ENCODE data around the gene KIAA0319L. TPM values are rescaled to one million over a fixed set of nuclear protein-coding genes. Genes with fewer than 3 reads are reported as not detected.

The KIAA0319L gene
- polyA plus RNA-seq, 1 donor (not counting 4 experiments of a cell fraction or from before 2014, with no cell fraction given), result 23.8 TPM

GRCh38 chr1:35509558-35509957, 47.6 kb downstream of the KIAA0319L start:
- dilution Hi-C loops (cut with MboI; ENCODE audit: extremely low pct_ligation_motif_present, low sequenced_read_pairs), result no loop called here
- Histone ChIP-seq H3K27ac (ENCODE audit: control insufficient read depth, insufficient read depth, low read length) (no peak overlapping the region), H3K4me2 (ENCODE audit: control insufficient read depth, extremely low read depth, insufficient read depth, low read depth, low read length) (no peak overlapping the region), H3K9ac (ENCODE audit: control insufficient read depth, extremely low read depth, insufficient read depth, low read length) (no peak overlapping the region), H3K36me3 (ENCODE audit: control insufficient read depth in 2 of 2, extremely low read depth in 1 of 2, insufficient read depth in 2 of 2, low read length in 2 of 2) (no peaks in the 10 kb centered on the region), H3K9me1 (ENCODE audit: control insufficient read depth, extremely low read depth, insufficient read depth, low read length) (no peaks in the 10 kb centered on the region), H3K4me1 (ENCODE audit: control insufficient read depth, extremely low read depth, insufficient read depth, low read length) (peaks cover 23% of the 10 kb centered on the region), H2AFZ (ENCODE audit: control insufficient read depth, low read length) (no peak overlapping the region), H4K20me1 (ENCODE audit: control insufficient read depth, extremely low read depth, insufficient read depth, low read length) (no peaks in the 10 kb centered on the region), H3K4me3 (ENCODE audit: control insufficient read depth in 2 of 3, extremely low read depth in 1 of 3, insufficient read depth in 2 of 3, low read depth in 1 of 3, low read length in 3 of 3) (no peak overlapping the region), H3K9me3 (ENCODE audit: control insufficient read depth, low read depth, low read length) (no peaks in the 10 kb centered on the region), H3K27me3 (ENCODE audit: control insufficient read depth, extremely low read depth, insufficient read depth, low read length) (no peaks in the 10 kb centered on the region), H3K79me2 (ENCODE audit: control insufficient read depth, insufficient read depth, low read length) (no peaks in the 10 kb centered on the region)
- no peak for TF ChIP-seq EZH2 (IDR thresholded peaks at IDR 0.05; ENCODE audit: low read length)
- TF ChIP-seq CTCF (optimal IDR thresholded peaks at IDR 0.05 in 1 of 3, IDR thresholded peaks at IDR 0.05 in 1 of 3, conservative IDR thresholded peaks at IDR 0.05 in 1 of 3; ENCODE audit: extremely low read depth in 1 of 3, insufficient read depth in 2 of 3, low read length in 3 of 3), result no peak
- FAIRE-seq (no peak), DNase-seq (ENCODE audit: low read depth, low spot score) (no peak)

DNA sequence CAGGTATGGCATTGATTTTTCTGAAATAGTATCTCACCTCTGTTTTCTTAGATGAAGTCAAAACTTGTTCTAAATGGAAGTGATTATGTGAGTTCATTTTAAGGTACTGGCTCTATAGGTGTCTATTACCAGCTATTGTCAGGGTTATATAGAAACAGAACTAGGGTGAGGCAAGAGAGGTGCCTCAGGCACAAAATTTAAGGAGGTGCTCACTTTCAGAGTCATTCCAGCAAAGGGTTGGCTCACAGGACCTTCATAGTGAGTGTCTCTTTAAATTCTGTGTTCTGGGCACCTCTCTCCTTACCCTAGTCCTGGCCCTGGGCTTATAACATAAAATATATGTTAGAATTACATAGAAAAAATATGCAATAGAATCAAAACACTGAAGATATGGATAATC, 49.3 kb downstream of the KIAA0319L start:
- dilution Hi-C loops (cut with MboI; ENCODE audit: extremely low pct_ligation_motif_present, low sequenced_read_pairs), result no loop called here
- DNase-seq (ENCODE audit: low read depth, low spot score) (no peak), FAIRE-seq (no peak)
- Histone ChIP-seq H3K27ac (ENCODE audit: control insufficient read depth, insufficient read depth, low read length) (no peak overlapping the region), H2AFZ (ENCODE audit: control insufficient read depth, low read length) (no peak overlapping the region), H3K4me1 (ENCODE audit: control insufficient read depth, extremely low read depth, insufficient read depth, low read length) (peaks cover 23% of the 10 kb centered on the region), H3K4me3 (ENCODE audit: control insufficient read depth in 2 of 3, extremely low read depth in 1 of 3, insufficient read depth in 2 of 3, low read depth in 1 of 3, low read length in 3 of 3) (no peak overlapping the region), H3K36me3 (ENCODE audit: control insufficient read depth in 2 of 2, extremely low read depth in 1 of 2, insufficient read depth in 2 of 2, low read length in 2 of 2) (no peaks in the 10 kb centered on the region), H3K9me1 (ENCODE audit: control insufficient read depth, extremely low read depth, insufficient read depth, low read length) (no peaks in the 10 kb centered on the region), H3K79me2 (ENCODE audit: control insufficient read depth, insufficient read depth, low read length) (no peaks in the 10 kb centered on the region), H3K9me3 (ENCODE audit: control insufficient read depth, low read depth, low read length) (no peaks in the 10 kb centered on the region), H3K27me3 (ENCODE audit: control insufficient read depth, extremely low read depth, insufficient read depth, low read length) (no peaks in the 10 kb centered on the region), H4K20me1 (ENCODE audit: control insufficient read depth, extremely low read depth, insufficient read depth, low read length) (no peaks in the 10 kb centered on the region), H3K4me2 (ENCODE audit: control insufficient read depth, extremely low read depth, insufficient read depth, low read depth, low read length) (no peak overlapping the region), H3K9ac (ENCODE audit: control insufficient read depth, extremely low read depth, insufficient read depth, low read length) (no peak overlapping the region)
- TF ChIP-seq CTCF (optimal IDR thresholded peaks at IDR 0.05 in 1 of 3, IDR thresholded peaks at IDR 0.05 in 1 of 3, conservative IDR thresholded peaks at IDR 0.05 in 1 of 3; ENCODE audit: extremely low read depth in 1 of 3, insufficient read depth in 2 of 3, low read length in 3 of 3) (no peak), EZH2 (IDR thresholded peaks at IDR 0.05; ENCODE audit: low read length) (no peak)

Data from keratinocyte (primary cell).